Glutamatergic neuron (in vitro differentiated cells): ENCODE data around the gene TRAF7. TPM values are rescaled to one million over a fixed set of nuclear protein-coding genes. Genes with fewer than 3 reads are reported as not detected.

ENCODE experiments used
- DNase-seq: peaks from one replicate; pipeline ENCODE4 v3.0.0; 2022
- H3K27ac Mint-ChIP-seq: one replicate; pipeline ENCODE4 v1.8.0; 2020; ENCODE audit warnings: mild to moderate bottlenecking, mixed read lengths, inconsistent platforms; ENCODE audit not compliant: unreplicated experiment
- H3K27me3 Mint-ChIP-seq: one replicate; pipeline ENCODE4 v1.8.0; 2020; ENCODE audit warnings: mild to moderate bottlenecking, moderate library complexity, mixed read lengths, inconsistent platforms; ENCODE audit not compliant: unreplicated experiment
- H3K36me3 Mint-ChIP-seq: one replicate; pipeline ENCODE4 v1.8.0; 2020; ENCODE audit warnings: mild to moderate bottlenecking, mixed read lengths, inconsistent platforms; ENCODE audit not compliant: unreplicated experiment
- H3K4me1 Mint-ChIP-seq: one replicate; pipeline ENCODE4 v1.8.0; 2020; ENCODE audit warnings: mild to moderate bottlenecking, low read depth, mixed read lengths, inconsistent platforms; ENCODE audit not compliant: unreplicated experiment
- H3K4me3 Mint-ChIP-seq: one replicate; pipeline ENCODE4 v1.8.0; 2020; ENCODE audit warnings: mild to moderate bottlenecking, mixed read lengths, inconsistent platforms; ENCODE audit not compliant: unreplicated experiment
- H3K9me3 Mint-ChIP-seq: one replicate; pipeline ENCODE4 v1.8.0; 2020; ENCODE audit warnings: mild to moderate bottlenecking, moderate library complexity, mixed read lengths, inconsistent platforms; ENCODE audit not compliant: unreplicated experiment
- total RNA-seq: library from RNA; stranded (reverse); fragmentation: NEBNext Ultra II Directional; extraction: Animal tissue kit (Norgen Biotek cat#: 25700); gene quantifications from one replicate; pipeline ENCODE4 v1.2.1, GENCODE V29; 2021; ENCODE audit not compliant: unreplicated experiment
- TF ChIP-seq, protein P1 (sequence below): fragments of 200-600 bp; sonication (generic); IDR thresholded peaks from one replicate; pipeline ENCODE4 v1.5.0; 2021; ENCODE audit not compliant: partially characterized antibody, unreplicated experiment

The TRAF7 gene
- total RNA-seq, 1 donor from 2014 or later = 74.8 TPM

DNA sequence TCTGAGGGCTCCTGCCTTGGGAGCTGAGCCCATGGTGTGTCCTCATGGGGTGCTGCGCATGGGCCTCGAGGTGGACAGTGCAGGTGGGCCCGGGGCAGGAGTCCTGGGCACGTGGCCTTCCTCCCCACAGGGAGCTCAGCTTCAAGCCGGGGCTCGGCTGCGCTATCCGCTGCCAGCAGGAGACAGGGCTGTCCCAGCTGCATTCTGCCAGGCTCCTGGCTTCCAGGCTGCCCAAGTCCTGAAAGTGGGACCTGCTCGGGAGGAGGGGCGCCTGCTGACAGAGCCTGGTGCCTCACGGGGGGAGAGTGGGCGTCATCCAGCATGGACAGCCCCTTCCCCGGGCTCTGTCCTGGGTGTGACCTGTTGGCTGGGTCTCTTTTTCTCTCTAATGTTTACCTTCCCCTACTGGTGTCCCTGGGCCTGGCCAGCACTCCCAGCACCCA lies 7.1 kb downstream of the TRAF7 start:
- no peak overlapping the region for H3K4me3 Mint-ChIP-seq
- DNase-seq = no peak
- H3K4me1 Mint-ChIP-seq = peaks cover 6% of the 10 kb centered on the region
- no peaks in the 10 kb centered on the region for H3K9me3 Mint-ChIP-seq
- H3K27me3 Mint-ChIP-seq = peaks cover 5% of the 10 kb centered on the region
- no peaks in the 10 kb centered on the region for H3K36me3 Mint-ChIP-seq
- TF ChIP-seq, protein P1, sequence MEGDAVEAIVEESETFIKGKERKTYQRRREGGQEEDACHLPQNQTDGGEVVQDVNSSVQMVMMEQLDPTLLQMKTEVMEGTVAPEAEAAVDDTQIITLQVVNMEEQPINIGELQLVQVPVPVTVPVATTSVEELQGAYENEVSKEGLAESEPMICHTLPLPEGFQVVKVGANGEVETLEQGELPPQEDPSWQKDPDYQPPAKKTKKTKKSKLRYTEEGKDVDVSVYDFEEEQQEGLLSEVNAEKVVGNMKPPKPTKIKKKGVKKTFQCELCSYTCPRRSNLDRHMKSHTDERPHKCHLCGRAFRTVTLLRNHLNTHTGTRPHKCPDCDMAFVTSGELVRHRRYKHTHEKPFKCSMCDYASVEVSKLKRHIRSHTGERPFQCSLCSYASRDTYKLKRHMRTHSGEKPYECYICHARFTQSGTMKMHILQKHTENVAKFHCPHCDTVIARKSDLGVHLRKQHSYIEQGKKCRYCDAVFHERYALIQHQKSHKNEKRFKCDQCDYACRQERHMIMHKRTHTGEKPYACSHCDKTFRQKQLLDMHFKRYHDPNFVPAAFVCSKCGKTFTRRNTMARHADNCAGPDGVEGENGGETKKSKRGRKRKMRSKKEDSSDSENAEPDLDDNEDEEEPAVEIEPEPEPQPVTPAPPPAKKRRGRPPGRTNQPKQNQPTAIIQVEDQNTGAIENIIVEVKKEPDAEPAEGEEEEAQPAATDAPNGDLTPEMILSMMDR = no peak
- no peak overlapping the region for H3K27ac Mint-ChIP-seq

DNA sequence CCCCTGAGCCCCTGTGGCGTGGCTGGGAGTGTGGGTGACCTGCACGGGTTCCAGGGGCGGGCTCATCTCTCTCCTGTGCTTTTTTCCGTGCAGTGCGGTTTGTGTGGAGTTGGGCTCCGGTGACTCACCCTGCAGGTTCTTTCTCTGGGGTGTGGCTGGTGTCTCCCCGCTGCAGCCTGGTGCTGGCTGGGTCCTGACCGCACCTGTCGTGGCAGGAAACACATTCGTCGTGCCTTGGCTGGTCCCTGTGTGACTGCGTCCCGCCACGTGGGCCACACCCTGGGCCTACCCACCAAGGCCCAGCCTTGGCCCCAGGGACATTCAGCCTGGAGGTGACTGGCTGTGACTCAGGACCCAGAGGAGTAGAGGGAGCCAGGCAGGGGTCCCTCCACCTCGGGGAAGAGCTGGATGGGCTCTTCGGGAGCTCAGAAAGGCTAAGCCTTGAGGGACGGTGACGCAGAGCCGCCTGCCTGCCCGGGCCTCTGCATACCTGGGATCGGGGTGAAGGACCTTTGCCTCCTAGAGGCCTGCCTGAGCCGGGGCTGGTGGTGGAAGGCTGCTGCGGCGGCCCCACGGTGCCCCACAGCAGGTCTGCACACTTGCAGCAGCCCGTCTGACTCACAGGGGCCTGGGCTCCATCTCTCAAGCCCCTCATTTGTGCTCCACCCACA lies 7.8 kb downstream of the TRAF7 start:
- TF ChIP-seq, protein P1 = no peak
- H3K36me3 Mint-ChIP-seq = no peaks in the 10 kb centered on the region
- no peak for DNase-seq
- no peak overlapping the region for H3K27ac Mint-ChIP-seq
- H3K4me3 Mint-ChIP-seq = no peak overlapping the region
- H3K4me1 Mint-ChIP-seq = peaks cover 8% of the 10 kb centered on the region
- H3K9me3 Mint-ChIP-seq = no peaks in the 10 kb centered on the region
- H3K27me3 Mint-ChIP-seq = peaks cover 4% of the 10 kb centered on the region

DNA sequence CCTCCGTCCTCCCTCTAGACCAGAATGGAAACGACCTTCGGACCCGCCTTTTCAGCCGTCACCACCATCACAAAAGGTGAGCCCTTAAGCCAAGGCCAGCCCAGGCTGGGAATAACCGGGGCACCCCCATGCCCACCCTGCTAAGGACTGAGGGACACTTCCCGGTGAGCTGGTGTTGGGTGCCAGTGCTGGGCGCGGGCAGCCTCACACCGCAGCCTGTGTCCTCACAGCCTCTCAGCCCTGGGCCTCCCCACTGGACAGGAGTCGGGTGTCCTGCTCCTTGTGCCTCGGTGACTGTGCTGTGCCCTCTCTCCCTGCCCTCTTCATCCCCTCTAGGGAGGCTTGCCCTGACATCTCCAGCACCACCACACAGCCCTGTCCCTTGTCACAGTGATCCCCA lies 10.3 kb downstream of the TRAF7 start:
- TF ChIP-seq, protein P1 = no peak
- H3K4me3 Mint-ChIP-seq = no peak overlapping the region
- no peaks in the 10 kb centered on the region for H3K36me3 Mint-ChIP-seq
- peaks cover 2% of the 10 kb centered on the region for H3K27me3 Mint-ChIP-seq
- H3K27ac Mint-ChIP-seq = no peak overlapping the region
- no peaks in the 10 kb centered on the region for H3K9me3 Mint-ChIP-seq
- DNase-seq = no peak
- peaks cover 3% of the 10 kb centered on the region for H3K4me1 Mint-ChIP-seq

DNA sequence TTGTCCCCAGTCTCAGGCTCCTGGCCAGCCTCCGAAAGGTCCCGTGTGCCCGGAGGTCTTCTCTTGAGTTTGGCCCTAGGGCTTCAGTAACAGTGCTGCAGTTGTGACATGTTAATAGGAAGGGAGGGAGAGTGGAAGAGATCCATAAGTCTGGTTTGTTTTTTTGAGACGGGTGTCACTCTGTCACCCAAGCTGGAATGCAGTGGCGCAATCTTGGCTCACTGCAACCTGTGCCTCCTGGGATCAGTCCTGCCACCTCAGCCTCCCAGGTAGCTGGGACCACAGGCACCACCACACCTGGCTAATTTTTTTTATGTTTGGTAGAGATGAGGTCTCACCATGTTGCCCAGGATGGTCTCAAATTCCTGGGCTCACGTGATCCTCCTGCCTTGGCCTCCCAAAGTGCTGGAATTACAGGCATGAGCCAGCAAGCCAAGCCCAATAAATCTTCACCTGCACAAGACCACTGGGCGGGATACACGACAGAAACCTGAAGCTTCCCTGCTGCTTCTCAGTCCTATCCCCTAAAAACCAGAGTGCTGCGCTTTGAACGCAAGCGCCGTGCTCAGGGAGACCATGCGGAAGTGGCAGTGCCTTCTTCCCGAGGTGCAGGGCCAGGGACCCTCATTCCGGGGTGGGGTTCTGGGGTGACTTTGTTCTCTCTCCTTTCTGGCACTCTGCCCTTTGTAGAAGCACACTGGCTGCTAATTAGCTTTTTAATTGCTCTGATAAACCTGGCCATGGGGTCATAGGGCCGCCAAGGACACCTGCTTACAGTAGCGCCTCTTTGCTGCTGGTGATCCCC lies 10.9 kb downstream of the TRAF7 start:
- Mint-ChIP-seq H3K4me1 (peaks cover 3% of the 10 kb centered on the region), H3K9me3 (no peaks in the 10 kb centered on the region), H3K27me3 (peaks cover 2% of the 10 kb centered on the region), H3K27ac (no peak overlapping the region), H3K36me3 (no peaks in the 10 kb centered on the region), H3K4me3 (no peak overlapping the region)
- DNase-seq = no peak
- TF ChIP-seq, protein P1 = no peak
